Uterus (tissue), 2 donors: ENCODE data around the gene GPAT2.
"Not testable (repeated sequence)": the region's sequence is repeated elsewhere in the genome, so short reads cannot be mapped to it uniquely, and the experiment has no call there.

ENCODE experiments used
- CTCF ChIP-seq, 4 experiments: fragments of 200-600 bp in 2 of 4; fragments of 450-650 bp in 2 of 4; sonication (generic) in 2 of 4; IDR thresholded peaks; one replicate each; pipeline ENCODE4 v1.5.1; 2016 to 2019; ENCODE audit warnings: antibody characterized with exemption in 4 of 4, mild to moderate bottlenecking in 2 of 4, moderate library complexity in 1 of 4
- POLR2A ChIP-seq, 2 donors: fragments of 450-650 bp; IDR thresholded peaks; one replicate each; pipeline ENCODE4 v1.6.1; 2016; ENCODE audit warnings: antibody characterized with exemption in 2 of 2, mild to moderate bottlenecking in 1 of 2, moderate library complexity in 1 of 2

GRCh38 chr2:96025755-96026154 lies 9.0 kb downstream of the GPAT2 start:
- not testable (repeated sequence) for TF ChIP-seq CTCF, POLR2A (IDR thresholded peaks at IDR 0.05)
